GM21825 (cell line): ENCODE measurements around the gene ZSWIM6.

ENCODE experiments used
- ATAC-seq: cut with Tn5 transposase; IDR thresholded peaks from one replicate; pipeline ENCODE4 v1.9.1; 2021; ENCODE audit warnings: mild to moderate bottlenecking, moderate library complexity; ENCODE audit not compliant: unreplicated experiment

Gene ZSWIM6

DNA sequence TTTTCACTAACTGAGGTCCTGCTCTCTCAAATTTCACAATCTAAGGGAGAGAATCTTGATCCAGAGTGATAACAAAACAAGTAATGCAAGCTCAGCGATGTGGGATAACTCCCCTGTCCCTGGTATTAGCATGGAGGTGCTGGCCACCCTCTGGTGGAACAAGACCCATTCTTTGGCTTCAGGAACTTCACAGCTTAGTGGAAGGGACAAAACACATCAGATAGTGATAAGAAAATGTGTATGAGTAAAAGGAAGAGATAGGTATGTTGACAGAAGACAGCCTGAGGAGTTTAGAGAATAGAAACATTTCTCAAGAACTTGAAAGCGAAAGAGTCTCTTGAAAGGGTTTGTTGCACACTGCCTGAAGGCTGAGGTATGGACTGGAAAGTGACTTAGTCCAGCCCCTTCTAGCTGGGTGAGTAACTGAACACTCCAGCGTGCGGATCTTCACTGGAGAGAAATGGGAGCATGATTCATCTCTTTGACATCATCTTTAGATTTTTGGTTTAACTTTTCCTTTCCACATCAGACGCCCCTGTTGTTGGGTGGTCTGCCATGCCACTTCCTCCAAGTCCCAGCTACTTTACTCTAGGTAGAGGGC is 25.4 kb upstream of the ZSWIM6 start:
- ATAC-seq: no peak

DNA sequence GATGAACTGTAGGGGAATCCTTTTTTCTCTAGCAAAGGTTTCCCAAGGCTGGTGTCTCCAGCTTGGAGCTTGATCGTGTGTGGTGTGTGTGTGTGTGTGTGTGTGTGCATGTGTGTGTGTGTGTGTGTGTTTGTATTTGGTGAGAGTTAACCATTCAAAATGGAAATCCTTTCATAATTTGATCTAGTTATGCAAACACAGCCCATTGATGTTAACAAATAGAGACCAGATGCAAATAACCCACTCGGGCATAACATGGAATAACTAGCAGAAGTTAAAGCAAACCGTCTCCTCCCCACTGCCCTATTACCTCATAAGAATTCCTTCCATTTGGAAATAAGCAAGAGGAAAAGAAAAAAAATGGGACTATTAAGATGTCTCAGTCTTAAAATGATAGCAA is 24.9 kb upstream of the ZSWIM6 start:
- no peak for ATAC-seq

DNA sequence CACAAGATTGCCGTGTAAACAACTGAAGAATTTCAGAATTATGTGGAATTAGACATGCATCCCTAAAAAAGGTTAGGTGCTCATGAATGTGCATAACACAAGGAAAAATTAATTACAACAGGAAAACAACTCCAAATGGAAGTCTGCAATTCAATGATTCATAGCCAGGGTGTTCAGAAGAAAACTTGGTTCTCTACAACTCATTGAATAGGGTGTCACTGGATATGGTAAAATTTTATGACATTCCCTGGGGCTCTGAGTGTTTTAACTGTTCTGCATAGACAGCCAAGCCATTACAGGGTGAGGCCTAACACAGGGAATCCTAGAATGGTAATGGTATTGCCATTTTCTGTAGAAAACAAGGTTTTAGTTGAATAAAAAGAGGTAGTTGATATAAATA is 24.4 kb upstream of the ZSWIM6 start:
- ATAC-seq: no peak

DNA sequence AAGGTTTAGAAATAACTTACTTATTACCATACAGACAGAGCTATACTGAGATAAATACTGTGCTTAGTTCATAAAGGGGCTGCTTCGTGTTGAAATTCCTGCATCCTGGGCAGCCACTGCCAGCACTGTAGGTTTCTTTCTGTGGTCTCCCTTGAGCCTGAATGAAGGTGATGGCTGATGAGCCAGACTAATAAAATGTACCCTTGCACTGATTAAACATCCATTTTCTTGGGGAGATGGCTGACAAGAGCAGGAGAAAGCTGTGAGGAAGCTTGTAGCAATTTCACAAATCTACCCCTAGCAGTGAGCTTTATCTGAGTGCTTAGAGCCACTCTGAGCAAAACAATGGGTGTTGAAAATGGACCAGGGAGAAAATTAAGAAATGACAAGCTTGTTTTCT is 23.3 kb upstream of the ZSWIM6 start:
- ATAC-seq: no peak

DNA sequence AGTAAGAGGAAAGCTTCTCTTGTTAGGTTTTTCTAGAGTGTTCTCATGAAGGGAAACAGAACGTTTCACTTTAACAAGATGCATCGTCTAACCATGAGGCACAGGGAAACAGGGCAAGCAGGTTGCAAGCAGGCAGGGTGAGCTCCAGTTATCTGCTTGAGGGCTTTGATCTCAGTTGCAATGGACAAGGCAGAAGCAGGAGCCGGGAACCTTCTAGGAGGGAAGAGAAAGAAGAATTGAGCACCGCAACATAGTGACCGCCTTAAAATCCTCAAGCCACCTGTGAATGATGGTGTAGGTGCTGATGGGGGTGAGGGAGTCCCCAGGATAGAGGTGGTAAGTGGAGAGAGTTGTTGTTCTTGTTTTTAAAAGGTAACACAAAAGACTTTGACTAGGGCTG is 22.9 kb upstream of the ZSWIM6 start:
- no peak for ATAC-seq

DNA sequence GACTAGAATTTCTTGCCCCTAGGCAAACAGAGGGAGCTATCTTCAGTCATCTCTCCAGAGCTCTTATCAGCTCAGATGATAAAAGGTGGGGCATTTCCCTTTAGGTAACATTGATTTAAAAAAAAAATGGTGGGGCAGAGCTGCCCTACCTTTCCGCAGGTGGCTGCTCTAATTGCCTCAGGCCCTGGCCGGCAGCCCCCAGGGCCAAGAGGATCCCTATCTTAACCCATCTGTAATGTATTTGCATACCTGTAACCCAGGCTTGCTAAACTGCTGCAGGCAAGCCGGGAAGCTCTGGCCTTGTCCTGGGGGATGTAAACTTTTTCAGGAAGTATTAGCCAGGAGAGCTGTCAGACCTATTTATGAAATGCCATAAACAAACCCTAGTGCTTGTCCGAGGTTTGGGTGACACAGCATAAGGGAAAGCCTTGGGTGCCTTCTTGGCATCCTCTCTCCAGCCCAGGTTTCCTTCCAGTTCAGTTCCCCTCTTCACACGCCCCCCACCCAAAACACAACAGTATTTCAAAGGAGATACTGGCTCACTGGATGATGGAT is 20.9 kb upstream of the ZSWIM6 start:
- ATAC-seq: no peak

DNA sequence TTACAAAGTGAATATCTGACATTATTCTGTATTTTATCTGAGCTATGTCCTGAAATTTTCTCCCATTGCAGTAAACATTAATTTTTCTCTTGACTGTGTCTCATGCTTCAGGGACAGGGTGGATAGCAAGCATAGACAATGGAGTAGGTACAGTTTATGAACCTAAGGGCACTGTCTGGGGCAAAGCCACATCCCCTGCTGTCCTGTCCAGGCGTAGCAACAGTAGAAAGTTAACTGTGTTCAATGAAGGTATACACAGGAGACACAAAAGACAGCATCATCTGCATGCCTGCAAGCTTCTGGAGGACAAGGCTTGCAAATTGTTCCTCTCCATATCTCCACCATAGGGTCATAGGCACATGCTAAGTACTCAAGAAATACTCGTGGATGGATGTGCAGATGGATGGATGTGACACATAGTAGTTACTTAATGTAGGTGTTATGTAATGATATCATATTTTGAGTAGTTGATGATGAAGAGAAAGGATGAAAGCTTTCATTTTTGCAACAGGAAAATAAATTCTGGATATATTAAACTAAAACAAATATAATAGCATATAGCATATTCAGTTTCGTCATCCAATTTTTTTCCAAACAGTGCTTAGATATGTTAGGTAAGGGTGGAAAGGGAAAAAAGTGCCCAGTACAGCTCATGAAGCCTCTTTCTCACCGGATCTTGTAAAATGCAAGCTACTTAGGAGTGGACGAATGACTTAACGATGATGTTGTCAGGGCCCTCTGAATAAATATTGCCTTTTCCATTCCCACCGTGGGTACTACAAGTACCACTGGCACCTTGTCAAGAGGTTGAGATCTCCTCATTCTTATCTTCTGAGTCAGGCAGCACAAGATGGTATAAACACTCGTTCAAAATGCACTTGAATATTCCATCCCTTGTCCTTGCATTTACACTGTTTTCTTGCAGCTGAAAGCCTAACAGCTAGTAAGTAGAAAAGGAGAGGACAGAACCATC is 19.9 kb upstream of the ZSWIM6 start:
- no peak for ATAC-seq

DNA sequence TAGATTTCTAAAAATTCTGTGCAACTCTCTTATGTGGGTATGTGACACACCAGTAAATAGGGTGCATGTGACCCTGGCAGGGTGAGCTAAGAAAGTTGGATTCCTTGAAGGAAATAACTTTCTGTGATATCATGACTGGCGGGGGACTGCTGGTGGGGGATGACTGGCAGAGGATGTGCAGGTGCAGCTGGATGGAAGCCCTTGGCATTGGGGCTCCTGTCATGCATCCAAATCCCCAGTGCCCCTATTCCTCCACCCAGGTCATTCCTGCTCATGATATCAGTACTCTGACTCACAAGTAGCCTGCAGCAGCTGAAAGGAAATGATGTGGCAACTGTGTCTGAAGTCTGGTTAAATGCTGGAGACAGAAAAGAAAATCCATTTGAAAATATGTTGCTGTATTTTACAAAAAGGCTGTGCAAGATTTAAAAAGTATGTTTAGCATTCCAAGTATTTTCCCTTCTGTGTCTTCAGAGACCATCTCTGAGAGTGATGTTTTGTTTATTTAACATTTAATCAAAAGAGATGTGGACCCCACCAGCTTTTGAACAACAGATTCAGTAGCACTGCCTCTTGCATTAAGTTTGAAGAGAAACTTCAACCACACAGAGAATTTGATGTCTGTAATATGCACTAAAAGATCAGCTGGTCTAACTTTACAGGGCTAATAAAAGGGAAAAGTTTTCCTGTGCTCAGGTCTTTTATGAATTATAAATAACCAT is 17.9 kb upstream of the ZSWIM6 start:
- ATAC-seq: no peak

DNA sequence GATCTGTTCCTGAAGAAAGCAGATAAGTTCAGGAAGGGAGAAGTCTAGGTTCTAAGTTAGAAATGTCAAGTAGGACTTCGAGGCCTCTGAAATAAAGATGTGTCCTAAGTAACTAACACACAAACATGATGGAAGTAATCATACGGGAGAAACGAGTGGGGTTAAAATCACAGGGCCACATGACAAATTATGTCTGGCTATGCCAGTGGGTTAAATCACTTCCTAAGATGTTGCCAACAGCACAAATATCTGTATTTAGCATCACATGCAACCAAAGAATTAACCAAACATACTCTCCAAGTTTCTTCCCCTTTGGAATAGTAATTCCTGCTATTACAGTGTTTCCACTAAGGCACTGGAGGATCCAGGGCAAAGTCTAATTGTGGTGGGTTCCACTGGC is 13.7 kb upstream of the ZSWIM6 start:
- ATAC-seq: no peak

DNA sequence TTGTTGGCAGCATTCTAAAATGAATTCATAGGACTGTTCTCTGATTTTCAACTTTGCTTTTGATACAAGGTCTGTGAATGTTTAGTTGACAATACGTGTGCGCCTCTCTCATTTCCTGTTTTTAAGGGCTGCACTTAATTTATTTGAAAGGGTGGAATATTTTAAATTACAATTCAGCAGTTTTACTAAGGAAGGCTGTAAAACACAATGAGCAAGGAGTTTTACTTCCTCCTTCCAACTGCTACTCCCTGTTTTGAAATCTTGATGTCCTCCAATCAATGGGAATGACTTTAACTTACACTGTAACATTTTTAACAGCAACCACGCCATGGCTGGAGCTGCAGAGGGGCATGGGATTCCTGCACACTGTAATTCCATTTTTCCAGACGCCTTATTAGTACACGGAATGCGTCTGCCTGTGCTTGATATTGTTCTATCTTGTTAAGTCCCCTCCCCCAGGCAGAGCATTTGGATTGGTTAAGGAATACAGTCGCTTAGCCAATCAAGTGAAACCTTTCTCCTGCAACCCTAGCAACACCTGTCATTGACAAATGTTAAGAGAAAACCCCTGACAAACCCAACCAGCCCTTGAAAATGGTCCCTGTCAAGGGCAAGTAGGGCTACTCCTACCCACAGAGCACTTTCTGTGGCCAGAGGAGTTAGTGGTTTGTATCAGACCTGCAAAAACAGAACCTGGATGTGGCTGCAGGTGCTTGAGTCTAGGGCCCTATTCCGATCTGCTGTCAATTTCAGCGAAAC is 12.5 kb upstream of the ZSWIM6 start:
- peak; percentile 97 for ATAC-seq

DNA sequence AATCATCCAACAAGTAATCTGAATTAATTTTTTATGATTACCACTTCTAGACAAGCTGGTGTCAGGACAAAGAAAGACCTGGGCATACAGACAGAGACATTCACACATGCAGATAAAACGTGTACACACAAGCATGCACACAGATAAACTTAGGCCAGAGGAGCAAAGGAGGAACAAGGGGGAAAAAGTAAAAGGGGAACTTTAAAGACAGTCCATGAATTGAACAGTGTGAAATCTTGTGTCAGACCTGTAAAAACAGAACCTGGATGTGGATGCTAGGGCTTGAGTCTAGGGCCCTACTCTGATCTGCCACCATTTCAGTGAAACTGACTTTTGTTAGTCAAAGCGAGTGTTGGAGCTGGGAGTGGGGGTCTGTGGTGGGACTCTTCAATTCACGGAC is 11.2 kb upstream of the ZSWIM6 start:
- ATAC-seq: no peak

DNA sequence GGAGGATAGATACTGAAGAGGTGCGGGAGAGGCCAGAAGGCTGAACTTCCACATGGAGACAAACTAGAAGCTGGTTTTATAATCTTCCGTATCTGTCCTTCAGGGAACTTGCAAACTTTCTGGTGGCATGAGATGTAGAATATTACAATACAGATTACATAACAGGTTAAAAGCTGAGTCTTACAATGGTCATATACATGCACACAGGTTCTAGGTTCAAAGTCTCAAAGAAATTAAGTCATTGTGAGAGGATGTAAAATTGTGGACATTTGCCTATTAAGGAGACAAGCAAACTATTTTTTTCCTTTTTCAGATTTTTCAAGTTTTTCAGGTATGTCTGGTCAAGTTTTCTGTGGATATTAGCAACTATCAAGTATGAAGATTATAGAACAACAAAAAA is 10.4 kb upstream of the ZSWIM6 start:
- ATAC-seq: no peak

DNA sequence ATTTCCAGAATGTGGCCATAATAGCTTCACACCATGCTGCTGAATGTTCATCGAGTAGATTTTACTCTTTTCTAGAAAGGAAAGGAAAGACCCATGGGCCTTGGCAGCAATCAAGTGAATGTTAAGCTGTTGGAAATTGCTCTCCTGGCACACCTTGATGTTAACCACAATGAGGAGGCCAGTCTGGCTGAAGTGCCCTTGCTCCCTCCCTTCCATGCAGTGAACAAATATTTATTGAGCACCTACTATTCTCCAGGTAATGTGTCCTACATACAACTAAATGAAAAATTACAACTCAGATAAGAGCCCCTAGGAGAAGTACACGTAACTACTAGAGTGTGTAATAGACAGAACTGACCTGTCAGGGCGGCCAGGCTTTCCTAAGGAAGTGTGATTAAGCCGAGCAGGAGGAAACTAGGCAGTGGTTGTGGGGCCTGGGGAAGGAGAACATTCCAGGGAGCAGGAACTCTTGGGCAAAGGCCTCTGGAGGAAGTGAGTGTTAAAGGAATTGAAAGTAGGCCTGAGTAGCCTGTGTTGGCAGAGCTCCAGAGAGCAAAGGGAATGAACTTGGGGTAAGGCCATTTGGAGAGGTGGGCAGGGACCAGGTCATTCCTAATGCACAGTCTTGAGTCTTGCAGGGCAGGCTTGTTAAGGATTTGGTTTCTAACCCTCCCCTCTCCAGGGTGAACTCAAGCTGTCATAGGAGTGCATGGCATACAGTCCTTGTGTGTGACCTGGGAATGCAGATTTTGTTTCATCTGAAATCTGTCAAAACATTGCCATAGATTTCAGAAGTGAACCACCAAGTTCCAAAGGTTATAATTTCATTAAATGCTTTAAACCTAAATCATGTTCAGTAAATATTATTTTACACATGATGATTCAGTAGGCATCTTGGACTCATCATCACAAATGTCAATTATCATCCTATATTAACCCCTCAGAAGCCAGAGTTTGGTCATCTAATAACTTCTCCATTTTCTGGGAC is 9.0 kb upstream of the ZSWIM6 start:
- no peak for ATAC-seq

DNA sequence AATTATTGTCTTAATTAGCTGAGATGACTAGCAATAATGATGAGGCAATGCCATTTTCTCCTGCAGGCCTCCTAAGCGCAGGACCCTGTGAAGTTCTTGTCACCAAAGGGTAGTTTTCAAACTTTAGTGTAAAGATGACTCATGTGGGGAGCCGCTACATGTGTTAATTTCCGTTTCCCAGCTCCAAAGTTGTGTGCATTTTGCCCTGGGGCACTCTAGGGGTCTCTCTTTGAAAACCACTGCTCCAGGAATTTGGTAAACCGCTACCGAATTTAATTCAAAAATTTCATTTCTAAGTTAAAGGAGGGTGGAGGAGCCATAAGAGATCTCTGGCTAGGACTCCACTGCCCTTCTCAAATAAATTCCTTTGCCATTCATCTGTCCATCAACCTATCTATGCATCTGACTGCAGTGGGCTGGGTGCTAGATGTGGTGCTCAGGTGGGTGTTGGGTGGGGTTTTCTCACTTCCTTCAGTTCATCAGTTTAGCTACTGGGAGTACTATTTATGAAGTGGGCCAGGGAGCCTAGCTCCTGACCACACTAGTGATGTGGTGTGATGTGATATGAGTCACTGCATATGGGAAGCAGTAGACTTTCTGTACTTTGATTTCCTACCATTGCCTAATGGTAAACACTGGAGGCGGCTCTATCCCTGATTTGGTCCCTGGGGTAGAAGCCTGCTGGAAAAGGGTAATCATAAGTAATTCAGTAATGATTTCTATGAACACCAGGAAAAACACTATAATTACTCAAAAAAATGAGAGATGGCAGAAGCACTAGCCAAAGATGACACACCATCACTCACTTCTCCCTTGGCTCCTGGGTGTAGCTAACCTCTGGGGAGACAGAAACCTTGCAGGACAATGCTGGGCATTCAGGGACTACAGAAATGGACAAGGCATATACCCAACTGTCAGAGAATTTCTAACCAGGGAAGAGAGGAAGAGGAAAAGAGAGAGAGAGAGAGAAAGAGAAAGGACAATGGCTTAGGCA is 4.0 kb upstream of the ZSWIM6 start:
- peak; percentile 22 for ATAC-seq

DNA sequence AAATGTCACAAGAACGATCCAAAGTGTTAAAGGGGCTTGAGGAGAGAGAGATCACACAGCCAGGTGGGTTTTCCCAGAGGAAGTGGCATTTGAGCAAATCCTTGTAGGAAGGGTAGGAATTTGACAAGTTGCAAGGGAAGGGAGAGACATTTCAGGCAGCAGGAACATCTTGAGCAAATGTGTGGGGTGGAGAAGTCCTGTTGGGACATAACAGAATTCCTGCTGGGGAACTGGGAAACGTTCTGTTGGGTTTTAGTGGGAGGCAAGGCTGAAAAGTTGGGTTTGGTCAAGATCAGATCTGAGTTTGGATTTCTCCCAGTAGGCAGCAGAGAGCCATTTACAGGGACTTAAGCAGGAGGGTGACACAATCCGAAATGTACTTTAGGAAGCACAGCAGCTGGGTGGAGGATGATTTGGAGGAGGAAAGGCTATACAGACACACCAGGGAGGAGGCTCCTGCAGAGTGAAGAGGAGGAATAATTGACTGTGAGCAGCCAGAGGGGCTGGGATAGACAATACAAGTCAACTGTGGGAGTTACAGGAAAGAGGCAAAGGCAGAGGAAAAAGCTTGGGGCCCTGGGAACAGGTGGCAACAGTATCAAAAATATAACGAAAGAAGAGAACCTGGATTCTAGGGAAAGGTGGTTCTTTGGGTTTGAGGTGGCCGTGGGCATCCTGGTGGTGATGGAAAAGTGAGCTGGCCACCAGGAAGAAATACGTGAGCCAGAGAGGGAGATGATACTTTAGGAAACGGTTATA is 3.1 kb upstream of the ZSWIM6 start:
- ATAC-seq: no peak

DNA sequence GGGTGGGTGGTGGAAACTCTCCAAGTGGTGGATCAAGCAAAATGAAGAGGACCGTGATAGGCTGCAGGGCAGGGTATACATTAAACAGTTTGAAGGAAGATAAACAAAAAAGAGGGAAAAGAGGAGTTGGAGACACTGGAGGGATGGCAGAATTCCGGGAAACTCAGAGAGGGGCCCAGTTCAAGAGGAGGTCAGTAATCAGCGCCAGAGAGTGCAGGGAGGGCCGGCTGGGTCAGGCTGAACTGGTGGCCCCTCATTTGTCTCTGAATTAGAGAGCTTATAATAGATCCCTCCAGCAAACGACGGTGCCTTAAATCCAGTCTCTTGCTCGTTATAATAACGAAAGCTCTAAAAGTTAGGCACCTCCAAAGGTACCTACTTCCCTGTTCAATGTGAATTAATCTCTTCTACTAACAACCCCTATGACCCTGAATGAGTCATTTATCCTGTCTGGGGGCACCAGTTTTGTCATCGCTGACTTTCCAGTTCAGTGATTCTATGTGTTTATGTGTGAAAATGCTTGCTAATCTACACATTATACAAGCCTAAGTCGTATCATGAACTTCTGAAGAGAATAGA is 2.4 kb upstream of the ZSWIM6 start:
- ATAC-seq: no peak

DNA sequence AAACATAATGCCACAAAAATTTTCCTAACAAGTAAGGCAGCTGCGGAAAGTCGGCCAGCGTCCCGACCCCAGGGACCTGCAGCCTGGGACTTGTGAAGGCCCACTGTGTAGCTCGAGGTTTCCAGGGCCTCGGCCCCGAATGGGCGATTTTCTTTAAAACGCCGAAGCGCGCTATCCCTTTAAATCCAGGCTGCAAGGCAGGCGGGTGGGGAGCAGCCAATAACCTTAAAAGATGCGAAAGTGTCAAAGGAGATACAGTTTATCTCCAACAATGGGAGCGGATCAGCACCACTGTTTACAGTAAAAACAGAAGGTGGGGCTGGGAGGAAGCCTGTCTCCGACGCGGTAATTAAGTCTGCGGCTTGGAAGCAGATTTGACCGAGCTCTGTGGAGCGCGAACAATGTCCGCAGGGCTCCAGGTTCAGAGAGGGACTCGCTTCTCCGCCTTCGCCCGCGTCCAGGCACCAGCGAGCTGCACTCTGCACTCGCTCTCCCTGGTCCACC is 1.7 kb upstream of the ZSWIM6 start:
- ATAC-seq: no peak
